G401.6 (cell line): ENCODE measurements around the gene AK2.
"Not testable (repeated sequence)": the region's sequence is repeated elsewhere in the genome, so short reads cannot be mapped to it uniquely, and the experiment has no call there.

Experiments used
- FAIRE-seq: peaks from 2 replicates; lab custom pipeline; 2012; peaks lifted over from hg19 to GRCh38; lab: Jason Lieb, UNC

Gene AK2

DNA sequence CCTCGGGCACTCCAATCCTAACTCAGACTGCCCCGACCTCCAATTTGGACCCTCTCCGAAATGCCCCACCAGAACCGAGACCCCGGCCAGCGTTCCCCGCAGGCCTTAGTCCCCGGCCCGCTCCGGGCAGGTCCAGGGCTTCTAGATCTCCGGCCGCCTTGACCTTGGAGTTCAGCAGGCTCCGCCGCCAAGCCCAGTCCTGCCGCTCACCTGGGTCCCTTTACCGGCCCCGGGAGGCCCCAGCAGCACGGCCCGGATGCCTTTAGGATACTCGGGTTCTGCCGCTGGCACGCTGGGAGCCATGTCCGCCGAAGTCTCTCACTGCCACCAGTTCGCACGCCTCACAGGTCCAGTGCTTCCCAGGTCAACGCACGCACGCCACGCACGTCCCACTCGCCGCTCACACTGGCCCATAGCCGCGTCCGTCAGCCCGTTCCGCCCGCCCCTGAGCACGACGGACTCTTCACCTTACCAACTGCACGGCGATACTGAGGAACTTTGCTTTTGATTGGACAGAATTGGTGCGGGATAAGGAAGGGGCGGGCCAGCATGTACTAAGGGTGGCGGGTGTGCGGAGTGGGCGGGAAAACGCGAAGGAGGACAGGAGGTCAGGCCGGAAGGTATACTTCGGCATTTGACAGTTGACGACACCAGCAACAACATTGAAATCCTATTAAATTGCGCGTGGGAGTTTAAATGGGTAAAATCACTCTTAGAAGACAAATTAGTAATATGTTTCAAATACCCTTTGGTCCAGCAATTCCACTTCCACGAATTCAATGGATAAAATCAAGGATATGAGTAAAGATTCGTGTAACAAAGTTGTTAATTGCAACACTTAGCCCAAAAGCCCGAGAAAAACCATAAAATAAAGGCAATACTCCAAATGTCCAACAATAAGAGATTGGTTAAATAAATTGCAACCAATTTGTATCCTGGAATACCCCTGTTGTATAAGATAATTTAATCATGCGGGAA lies at the start of gene AK2:
TSS of gene AK2 (minus strand) at position 358 of the 978 bp plus-strand sequence. CDS start at position 303, 55 bp downstream.
- FAIRE-seq, result peak; percentile 95

DNA sequence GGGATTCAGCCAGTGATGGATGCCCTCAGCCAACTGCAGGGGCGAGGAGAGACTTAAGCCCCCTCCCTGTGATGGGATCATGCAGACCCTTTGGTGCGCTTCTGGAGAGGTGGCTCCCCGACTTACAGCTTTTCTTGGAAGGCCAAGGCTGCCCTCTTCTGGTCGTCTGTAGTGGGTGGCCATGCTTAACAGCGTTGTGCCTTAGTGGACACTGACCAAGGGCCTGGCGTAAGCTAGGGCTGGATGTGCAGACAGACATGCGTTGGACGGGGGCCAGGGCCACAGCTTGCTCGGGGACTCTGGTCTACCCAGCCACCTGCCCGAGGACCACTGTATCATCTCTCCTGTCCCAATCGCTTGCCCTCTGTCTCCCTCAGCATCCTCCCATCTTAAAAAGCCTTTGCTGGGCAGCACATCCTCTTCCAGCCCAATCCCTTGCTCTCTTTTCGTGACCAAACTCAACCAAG lies 49.7 kb upstream of the AK2 start:
- FAIRE-seq, result no peak

DNA sequence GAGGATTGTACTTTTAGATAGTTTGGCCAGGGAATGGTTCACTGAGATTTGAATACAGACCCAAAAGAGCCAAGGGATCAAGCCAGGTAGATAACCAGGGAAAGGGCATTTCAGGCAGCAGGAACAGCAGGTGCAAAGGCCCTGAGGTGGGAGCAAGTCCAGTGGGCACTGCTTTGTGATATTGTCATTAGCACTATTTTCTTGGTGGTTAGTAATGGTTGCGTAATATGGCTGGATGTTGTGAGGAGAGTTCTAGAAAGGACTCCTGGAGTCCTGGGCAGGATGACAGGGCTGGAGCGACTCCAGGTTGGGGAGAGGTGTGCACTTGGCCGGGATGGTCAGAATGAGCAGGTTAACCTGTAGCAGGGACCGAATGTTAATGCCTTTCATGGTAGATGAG lies 48.6 kb upstream of the AK2 start:
- FAIRE-seq, result no peak

DNA sequence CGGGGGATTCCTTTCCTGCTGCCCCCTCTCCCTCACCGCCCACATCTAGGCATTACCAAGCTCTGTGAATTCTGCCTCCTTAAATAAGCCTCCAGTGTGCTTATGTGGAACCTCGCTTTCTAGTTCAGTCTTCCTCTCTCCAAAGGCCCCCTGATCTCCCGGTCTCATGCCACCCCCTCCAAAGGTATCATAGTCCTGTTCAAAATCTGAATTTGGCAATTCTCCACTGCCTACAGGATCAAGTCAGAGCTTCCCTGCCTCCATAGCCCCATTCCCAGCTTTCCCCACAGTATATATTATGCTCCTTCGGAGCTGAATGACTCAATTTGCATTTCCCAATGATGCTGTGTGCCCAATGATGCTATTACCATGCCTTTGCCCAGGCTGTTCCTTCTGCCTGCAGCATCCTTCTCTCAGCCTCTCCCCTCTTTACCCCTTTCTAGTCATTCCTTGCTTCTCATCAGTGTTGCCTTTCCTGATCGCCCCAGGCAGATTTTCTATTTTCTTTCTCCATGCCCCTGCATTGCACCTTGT lies 46.0 kb upstream of the AK2 start:
- no peak for FAIRE-seq

DNA sequence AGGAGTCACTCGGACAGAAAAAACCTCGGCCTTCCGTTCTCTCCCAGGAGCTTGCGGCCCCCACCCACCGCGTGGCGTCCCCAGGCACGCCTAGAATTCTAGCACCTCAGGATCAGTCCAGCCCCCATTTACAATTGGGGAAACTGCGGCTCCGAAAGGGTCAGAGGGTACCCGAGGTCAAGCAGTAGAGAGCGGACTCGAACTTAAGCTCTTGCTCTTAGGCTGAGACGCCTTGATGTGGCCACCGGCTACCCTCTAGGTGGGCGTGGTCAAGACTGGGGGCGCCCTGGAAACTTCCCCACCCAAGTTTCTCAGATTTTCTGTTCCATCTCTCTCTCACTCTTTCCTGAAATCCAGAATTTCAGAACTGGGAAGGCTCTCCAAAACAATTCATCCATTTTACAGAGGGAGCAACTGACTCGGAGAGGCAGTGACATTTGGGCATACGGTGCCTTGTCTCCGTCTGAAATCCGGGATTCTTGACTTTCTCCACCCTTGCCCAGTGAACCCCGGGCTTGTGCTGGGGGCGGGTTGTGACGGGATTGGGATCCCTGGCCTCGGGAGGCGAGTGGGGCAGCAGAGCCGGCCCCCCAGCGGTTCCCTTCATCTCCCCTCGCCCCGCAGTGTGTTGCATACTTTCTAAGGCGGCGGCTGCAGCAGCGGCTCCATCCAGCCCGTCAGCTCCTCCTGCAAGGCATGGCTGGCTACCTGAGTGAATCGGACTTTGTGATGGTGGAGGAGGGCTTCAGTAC lies 45.0 kb upstream of the AK2 start:
- no peak for FAIRE-seq

DNA sequence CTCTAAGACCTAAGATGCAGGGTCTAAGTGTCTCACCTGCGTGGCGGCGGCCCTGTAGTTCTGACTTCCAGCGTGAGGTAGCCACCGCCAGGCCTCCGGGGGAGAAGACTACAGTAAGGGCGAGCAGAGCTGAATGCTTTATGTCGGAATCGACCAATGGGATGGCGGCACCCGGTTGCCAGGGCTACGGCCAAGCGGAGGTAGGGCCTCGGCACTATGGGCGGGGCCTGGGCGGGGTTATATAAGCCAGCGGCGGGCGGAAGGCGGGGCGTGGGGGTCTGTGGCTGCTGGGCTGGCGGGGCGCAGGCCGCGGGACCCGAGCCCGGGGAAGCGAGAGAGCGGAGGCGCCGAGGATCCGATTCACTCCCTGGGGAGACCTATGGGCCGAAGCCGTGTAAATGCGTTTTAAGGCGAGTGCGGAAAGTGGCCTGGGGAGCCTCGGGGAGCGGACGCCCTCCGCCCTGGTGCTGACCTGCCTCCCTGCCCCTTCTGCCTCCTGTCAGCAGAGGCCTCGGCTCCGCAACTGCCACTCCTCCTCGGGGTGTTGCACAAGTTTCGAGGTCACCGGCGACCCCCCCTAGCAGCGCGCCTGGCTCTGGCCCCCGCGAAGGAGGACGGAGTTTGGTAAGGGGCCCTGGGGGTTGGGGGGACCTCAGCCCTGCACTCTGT lies 44.3 kb upstream of the AK2 start, which contains the start of gene AZIN2:
TSS of gene AZIN2 (plus strand) at position 269 of the 669 bp plus-strand sequence. CDS start 1,097 bp downstream, outside the sequence.
- FAIRE-seq, result peak; percentile 59

DNA sequence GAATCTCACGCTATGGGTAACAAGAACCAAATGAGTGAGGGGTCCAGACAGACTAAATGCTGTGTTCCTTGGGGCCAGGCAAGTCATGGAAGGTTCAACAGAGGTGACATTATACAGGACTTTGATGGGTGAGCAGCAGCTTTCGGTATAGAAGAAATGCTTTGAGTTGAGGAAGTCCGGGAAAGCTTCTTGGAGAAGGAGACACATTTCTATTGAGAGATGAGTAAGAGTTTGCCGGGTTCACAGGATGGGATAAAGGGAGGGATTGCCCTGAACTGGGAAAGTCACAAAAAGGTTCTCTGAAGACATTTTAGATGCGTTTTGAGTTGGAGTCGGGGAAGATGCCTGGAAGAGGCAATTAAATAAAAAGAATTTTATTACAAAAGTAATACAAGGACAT lies 43.7 kb upstream of the AK2 start:
- FAIRE-seq, result no peak

DNA sequence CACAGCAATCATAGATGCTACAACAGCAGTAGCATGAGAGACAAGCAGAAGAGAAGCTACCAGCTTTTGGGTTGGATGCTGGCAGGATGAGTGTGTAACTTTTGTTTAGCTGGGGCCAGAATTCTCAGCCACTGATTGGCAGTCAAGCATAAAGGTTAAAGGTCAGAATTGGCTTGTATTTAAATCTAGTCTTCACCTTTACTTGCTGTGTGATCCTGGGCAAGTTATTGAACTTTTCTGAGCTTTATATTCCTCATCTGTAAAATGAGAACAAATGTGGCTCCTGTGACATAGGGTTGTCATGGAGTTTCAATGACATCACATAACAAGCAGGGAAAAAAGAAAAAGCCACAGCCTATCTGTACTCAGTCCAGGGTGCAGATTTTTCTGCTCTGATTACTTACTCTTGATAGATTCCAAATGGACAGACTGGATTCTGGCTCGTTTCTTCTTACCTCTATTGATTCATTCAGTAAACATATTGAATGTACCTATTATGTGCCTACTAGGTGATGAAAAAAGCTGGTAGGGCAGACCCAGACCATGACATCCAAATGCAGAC lies 41.4 kb upstream of the AK2 start:
- no peak for FAIRE-seq

DNA sequence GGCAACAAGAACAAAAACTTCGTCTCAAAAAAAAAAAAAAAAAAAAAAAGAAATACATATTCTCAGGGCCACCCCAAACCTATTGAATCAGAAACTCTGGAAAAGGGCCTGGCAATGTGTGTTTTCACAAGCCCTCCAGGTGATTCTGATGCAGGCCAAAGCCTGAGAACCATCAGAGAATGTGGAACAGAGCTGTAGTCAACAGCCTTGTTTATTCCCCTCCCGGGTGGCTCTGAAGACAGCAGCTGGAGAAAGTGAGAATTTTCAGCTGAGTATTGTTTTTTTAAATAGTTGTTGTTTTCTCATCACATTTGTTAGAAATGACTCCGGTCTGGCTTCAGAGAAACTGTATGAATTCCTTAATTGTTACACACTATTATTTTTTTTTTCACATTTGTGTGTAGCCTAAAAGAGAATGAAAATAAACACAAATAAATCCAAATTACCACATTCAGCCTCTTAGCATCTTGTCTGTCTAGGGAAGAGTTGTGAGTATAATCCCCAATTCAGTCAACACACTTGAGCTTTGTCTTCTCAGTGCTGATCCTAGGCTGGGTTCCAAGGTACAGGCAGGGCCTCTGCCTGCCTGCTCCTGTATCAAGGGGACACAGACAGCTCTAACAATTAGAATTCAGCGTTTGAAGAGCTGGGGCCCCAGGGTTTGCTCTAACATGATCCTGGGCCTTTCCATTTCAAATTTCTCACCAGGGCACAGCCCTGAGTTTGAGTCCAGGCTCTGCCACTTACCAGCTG lies 37.7 kb upstream of the AK2 start:
- FAIRE-seq, result no peak

DNA sequence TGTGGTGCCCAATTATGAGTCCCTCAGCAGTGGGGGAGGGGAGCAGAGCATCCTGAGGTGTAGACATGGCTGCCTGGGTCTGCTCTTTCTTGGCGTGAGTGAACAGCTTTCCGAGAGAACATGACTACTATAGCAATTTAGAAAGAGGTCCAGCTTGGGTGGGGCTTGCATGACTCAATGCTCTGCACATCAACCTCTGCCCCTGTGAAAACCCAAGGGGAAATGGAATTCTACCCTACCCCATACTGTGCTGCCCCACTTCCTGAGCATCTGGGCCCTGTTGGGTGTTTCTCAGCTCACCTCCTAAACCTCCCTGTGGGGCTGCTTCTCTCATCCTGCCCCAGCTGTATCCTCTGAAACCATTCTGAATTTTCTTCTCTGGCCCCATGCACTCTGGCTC lies 36.0 kb upstream of the AK2 start:
- FAIRE-seq, result no peak

DNA sequence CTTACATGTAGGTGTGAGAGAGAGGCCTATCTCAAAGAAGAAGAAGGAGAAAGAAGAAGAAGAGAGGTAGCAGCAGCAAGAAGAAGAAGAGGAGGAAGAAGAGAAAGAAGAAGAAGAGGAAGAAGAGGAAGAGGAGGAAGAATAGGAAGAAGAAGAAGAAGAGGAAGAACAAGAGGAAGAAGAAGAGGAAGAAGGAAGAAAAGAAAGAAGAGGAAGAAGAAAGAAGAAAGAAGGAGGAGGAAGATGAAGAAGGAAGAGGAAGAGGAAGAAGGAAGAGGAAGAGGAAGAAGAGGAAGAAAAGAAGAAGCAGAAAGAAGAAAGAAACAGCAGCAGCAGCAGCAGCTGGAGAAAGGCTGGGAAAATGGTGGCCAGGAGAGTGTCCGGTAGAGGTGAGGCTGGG lies 33.9 kb upstream of the AK2 start:
- no peak for FAIRE-seq

DNA sequence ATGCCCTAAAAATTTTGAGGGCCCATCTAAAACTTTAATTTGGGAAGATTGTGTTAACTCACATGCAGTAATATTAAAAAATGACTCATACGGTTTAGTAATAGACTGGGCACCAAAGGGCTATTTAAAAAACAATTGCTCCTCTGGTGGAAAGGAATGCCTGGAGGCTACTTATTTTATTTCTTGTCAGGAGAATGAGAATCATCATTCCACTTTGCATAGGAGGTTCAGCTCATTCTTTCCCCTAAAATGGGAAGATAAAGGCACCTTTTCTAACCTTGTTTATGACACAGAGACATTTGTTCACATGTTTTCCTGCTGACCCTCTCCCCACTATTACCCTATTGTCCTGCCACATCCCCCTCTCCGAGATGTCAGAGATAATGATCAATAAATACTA lies 31.4 kb upstream of the AK2 start:
- FAIRE-seq, result not testable (repeated sequence)

DNA sequence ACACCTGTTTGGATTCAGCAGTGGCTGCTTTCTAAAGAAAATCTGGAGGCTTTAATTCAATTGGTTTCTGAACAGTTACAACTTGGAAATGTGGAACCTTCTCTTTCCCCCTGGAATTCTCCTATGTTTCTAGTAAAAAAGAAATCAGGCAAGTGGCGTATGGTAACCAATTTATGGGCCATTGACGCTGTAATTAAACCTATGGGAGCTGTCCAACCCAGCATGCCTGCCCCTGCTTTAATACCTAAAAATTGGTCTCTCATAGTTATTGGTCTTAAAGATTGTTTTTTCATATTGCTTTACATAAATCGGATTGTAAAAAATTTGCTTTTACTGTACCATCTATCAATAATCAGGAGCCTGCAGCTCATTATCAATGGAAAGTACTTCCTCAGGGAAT lies 29.8 kb upstream of the AK2 start:
- not testable (repeated sequence) for FAIRE-seq

DNA sequence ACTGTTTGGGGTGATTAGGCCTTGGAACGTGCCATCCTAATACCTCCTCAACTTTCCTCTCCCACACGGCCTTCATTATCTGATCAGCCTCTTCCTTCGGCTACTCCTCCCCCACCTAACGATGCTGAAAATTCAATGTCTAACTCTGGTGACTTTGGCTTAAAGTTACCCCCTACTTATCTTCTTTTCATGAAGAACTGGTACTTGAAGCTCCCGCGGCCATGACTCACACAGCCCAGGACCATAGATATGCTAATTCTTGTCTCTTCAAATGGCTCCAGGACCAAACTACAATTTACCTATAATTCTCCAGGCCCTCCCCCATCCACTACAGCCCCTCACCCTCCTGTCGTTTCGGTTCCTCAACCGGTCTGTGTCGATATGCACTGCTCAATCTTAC lies 28.6 kb upstream of the AK2 start:
- FAIRE-seq, result no peak

DNA sequence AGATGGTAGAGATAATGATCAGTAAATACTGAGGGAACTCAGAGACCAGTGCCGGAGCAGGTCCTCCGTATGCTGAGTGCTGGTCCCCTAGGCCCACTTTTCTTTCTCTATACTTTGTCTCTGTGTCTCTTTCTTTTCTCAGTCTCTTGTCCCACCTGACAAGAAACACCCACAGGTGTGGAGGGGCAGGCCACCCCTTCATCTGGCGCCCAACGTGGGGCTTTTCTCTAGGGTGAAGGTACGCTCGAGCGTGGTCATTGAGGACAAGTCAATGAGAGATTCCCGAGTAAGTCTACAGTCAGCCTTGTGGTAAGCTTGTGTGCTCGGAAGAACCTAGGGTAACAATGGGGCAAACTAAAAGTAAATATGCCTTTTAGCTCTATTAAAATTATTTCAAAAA lies 27.6 kb upstream of the AK2 start:
- not testable (repeated sequence) for FAIRE-seq

DNA sequence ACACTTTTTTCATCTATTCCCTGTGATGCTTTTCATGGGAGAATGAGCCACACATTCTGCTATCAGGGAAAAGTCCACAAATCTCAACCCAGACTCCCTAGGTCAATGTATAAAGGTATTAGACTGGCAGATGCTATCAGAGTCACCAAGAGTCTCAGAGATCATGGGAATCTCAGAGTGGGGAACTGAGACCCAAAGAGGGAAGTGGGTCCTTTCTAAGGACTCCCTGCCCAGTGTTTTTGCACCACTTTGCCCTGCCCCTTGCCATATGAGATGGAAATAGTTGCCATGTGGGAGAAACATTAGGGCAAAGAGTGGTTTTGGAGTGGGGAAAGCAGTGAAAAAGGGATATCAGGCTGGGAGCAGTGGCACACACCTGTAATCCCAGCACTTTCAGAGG lies 25.2 kb upstream of the AK2 start:
- FAIRE-seq, result no peak

DNA sequence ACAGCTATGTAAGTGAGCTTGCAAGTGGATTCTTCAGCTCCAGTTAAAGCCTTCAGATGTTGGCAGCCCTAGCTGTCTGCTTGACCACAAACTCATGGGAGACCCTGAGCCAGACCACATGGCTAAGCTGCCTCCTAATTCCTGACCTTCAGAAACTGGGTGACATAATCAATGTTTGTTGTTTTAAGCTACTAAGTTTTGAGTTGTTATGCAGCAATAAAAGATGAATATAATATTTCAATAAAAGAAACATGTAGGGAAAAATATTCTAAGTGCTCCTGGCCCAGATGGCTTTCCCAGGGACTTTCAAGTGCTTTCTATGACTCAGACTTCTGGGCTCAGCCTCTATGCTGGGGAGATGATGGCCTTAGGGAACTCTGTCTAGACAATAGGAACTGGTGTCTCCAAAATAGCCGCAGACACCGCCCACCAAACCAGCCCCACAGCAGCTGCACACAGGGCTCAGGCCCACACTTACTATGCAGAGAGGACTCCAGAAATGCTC lies 23.9 kb upstream of the AK2 start:
- FAIRE-seq, result no peak

DNA sequence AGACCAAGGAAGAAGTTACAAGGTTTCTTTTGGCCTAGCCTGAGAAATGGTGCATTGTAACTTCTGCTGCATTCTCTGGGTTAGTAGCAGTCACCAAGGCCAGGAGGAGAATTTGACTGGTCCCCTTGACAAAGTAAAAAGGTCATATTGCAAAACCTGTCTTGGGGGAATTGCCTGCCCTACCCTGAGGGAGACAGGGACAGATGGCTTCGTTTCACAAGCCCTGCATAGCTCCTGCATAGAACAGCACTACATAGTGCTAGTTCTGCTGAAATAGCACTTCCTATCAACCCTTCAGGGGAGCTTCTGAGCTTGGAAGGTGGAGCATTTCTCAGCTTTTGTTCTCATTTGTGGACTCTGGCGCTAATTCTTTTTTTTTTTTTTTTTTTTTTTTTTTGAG lies 20.4 kb upstream of the AK2 start:
- FAIRE-seq, result no peak

DNA sequence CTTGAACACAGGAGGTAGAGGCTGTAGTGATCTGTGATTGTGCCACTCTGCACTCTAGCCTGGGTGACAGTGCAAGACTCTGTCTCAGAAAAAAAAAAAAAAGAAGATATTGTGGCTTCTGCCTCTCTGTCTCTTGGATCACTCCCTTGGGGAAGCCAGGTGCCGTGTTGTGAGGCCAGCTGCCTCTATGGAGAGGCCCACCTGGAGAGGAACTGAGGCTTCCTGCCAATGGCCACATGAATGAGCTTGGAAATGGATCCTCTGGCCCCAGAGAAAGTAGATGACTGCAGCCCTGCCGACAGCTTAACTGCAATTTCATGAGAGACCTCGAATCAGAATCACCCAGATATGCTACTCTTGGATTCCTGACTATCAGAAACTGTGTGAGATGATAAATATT lies 19.7 kb upstream of the AK2 start:
- FAIRE-seq, result no peak

DNA sequence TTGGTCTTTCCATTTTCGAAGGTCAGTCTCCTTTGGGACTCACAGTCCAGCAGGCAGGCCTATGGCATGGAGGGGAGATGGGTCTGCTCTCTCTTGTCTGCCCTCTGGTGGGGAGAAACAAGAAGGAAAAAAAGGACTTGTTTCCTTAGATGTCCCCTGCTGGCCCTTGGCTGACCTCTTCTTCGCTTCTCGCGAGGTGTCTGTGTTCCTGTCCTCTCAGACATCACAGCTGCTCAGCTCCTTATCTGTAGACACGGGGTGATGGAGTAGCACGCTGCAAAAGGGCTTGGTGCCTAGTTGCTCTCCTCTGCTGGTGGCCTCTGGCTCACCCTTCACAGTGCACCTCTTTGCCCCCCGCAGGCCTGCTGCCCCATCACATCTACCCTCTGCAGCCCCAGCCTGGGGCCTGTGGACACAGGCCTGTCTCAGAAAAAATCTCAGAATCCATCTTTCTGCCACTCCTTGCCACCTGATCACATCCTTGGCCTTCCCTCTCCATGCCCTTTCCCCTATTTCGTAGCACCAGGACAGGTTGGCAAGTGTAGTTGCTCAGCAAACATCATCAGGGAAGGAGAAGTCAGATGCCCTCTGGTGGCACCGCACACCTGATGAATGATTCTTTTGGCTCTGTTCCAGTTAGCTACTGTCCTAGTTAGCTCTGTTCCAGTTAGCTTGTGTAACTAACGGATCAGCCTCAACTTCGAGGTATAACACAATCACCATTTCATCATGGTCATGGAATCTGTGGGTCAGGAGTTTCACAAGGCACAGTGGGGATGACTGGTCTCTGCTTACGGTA lies 18.7 kb upstream of the AK2 start:
- FAIRE-seq, result peak; percentile 58
